ENCODE measurements around the gene GRIN3B. TPM values are rescaled to one million over a fixed set of nuclear protein-coding genes. Genes with fewer than 3 reads are reported as not detected.

The GRIN3B gene
- total RNA-seq, 2 experiments from 2014 or later: 0.10 TPM; not detected in 1

- Mint-ChIP-seq H3K4me3 (no peak overlapping the region), H3K36me3 (ENCODE audit: low read depth) (peaks cover 14% of the 10 kb centered on the region)
- CTCF ChIA-PET: no interaction called here
These were observed 26.3 kb upstream of the GRIN3B start for GRCh38 chr19:973726-974563.

GRCh38 chr19:974564-975257 is 25.5 kb upstream of the GRIN3B start:
- CTCF ChIA-PET: no interaction called here
- H3K4me3 Mint-ChIP-seq: no peak overlapping the region
- DNase-seq: no peak
- H3K36me3 Mint-ChIP-seq (ENCODE audit: low read depth): peaks cover 14% of the 10 kb centered on the region
- no peaks in the 10 kb centered on the region for H3K4me1 Mint-ChIP-seq (ENCODE audit: low read depth)
- intact Hi-C loops (cut with micrococcal nuclease): no loop called here
- H3K27ac Mint-ChIP-seq: no peak overlapping the region
- peaks cover 5% of the 10 kb centered on the region for H3K9me3 Mint-ChIP-seq
- no peaks in the 10 kb centered on the region for H3K27me3 Mint-ChIP-seq (ENCODE audit: low read depth)

More at GRCh38 chr19:973726-974563, 26.3 kb upstream of the GRIN3B start:
- H3K27ac Mint-ChIP-seq: no peak overlapping the region
- DNase-seq: no peak
- no peaks in the 10 kb centered on the region for H3K4me1 Mint-ChIP-seq (ENCODE audit: low read depth)
- intact Hi-C loops (cut with micrococcal nuclease): no loop called here
- peaks cover 5% of the 10 kb centered on the region for H3K9me3 Mint-ChIP-seq
- H3K27me3 Mint-ChIP-seq (ENCODE audit: low read depth): no peaks in the 10 kb centered on the region

- H3K36me3 Mint-ChIP-seq (ENCODE audit: low read depth): peaks cover 5% of the 10 kb centered on the region
- H3K27ac Mint-ChIP-seq: no peak overlapping the region
- H3K9me3 Mint-ChIP-seq: no peaks in the 10 kb centered on the region
- CTCF ChIA-PET: interaction anchor here (0.7 kb wide), 1 partner anchor 9 kb away, joined by 4 read pairs; no protein-coding TSS in a partner anchor
- intact Hi-C loops (cut with micrococcal nuclease): no loop called here
- no peaks in the 10 kb centered on the region for H3K4me1 Mint-ChIP-seq (ENCODE audit: low read depth)
- H3K4me3 Mint-ChIP-seq: no peak overlapping the region
- no peaks in the 10 kb centered on the region for H3K27me3 Mint-ChIP-seq (ENCODE audit: low read depth)
- DNase-seq: no peak
These were observed 23.7 kb upstream of the GRIN3B start for GRCh38 chr19:976476-976875.

- CTCF ChIA-PET: no interaction called here
- Mint-ChIP-seq H3K36me3 (ENCODE audit: low read depth) (peaks cover 4% of the 10 kb centered on the region), H3K9me3 (no peaks in the 10 kb centered on the region), H3K27me3 (ENCODE audit: low read depth) (no peaks in the 10 kb centered on the region), H3K27ac (no peak overlapping the region), H3K4me1 (ENCODE audit: low read depth) (no peaks in the 10 kb centered on the region), H3K4me3 (no peak overlapping the region)
- no peak for DNase-seq
- intact Hi-C loops (cut with micrococcal nuclease): no loop called here
These were observed 23.2 kb upstream of the GRIN3B start for GRCh38 chr19:977058-977464.

- DNase-seq: no peak
- Mint-ChIP-seq H3K36me3 (ENCODE audit: low read depth) (peaks cover 2% of the 10 kb centered on the region), H3K4me3 (no peak overlapping the region), H3K4me1 (ENCODE audit: low read depth) (peaks cover 7% of the 10 kb centered on the region), H3K27ac (no peak overlapping the region), H3K27me3 (ENCODE audit: low read depth) (no peaks in the 10 kb centered on the region), H3K9me3 (no peaks in the 10 kb centered on the region)
- CTCF ChIA-PET: interaction anchor here (0.9 kb wide), 1 partner anchor 56 kb away, joined by 3 read pairs; no protein-coding TSS in a partner anchor
- intact Hi-C loops (cut with micrococcal nuclease): no loop called here
These were observed 20.9 kb upstream of the GRIN3B start for GRCh38 chr19:979318-979741.

GRCh38 chr19:980133-980998 is 19.9 kb upstream of the GRIN3B start:
- Mint-ChIP-seq H3K27ac (no peak overlapping the region), H3K9me3 (no peaks in the 10 kb centered on the region), H3K27me3 (ENCODE audit: low read depth) (no peaks in the 10 kb centered on the region), H3K4me1 (ENCODE audit: low read depth) (peaks cover 14% of the 10 kb centered on the region), H3K36me3 (ENCODE audit: low read depth) (peaks cover 3% of the 10 kb centered on the region), H3K4me3 (no peak overlapping the region)
- CTCF ChIA-PET: interaction anchor here (0.9 to 5.4 kb wide), 3 partner anchors 42 to 59 kb away, joined by 3 to 102 read pairs (median 3); no protein-coding TSS in a partner anchor
- intact Hi-C loops (cut with micrococcal nuclease): loop anchor here (5.0 kb wide), 1 partner anchor 212 kb away; no protein-coding TSS in a partner anchor
- no peak for DNase-seq

- DNase-seq: peak; percentile 71
- Mint-ChIP-seq H3K4me3 (peak overlapping the region; percentile 24), H3K9me3 (no peaks in the 10 kb centered on the region), H3K4me1 (ENCODE audit: low read depth) (peaks cover 21% of the 10 kb centered on the region), H3K27me3 (ENCODE audit: low read depth) (no peaks in the 10 kb centered on the region), H3K36me3 (ENCODE audit: low read depth) (peaks cover 6% of the 10 kb centered on the region), H3K27ac (no peak overlapping the region)
- intact Hi-C loops (cut with micrococcal nuclease): loop anchor here (1.0 to 5.0 kb wide), 3 partner anchors 61 to 212 kb away; no protein-coding TSS in a partner anchor
- CTCF ChIA-PET: interaction anchor here (2.6 to 5.4 kb wide), 2 partner anchors 61 to 119 kb away, joined by 20 to 102 read pairs; no protein-coding TSS in a partner anchor
These were observed 17.6 kb upstream of the GRIN3B start for GRCh38 chr19:982567-983170.

GRCh38 chr19:984165-984967 is 15.9 kb upstream of the GRIN3B start, which contains the start of gene WDR18:
Gene WDR18 (plus strand): TSS chr19:984345. CDS start chr19:984354, 9 bp downstream.
- H3K4me3 Mint-ChIP-seq: peak within 1 kb of the TSS; percentile 92
- H3K27me3 Mint-ChIP-seq (ENCODE audit: low read depth): no peaks in the 10 kb centered on the region
- no peaks in the 10 kb centered on the region for H3K9me3 Mint-ChIP-seq
- CTCF ChIA-PET: interaction anchor here (0.5 to 5.4 kb wide), 12 partner anchors 13 to 214 kb away, joined by 3 to 102 read pairs (median 4); partner anchors contain the start of genes MED16 and RNU6-9
- peaks cover 8% of the 10 kb centered on the region for H3K36me3 Mint-ChIP-seq (ENCODE audit: low read depth)
- peak; percentile 94 for DNase-seq
- H3K27ac Mint-ChIP-seq: peak within 1 kb of the TSS; percentile 91
- peaks cover 21% of the 10 kb centered on the region for H3K4me1 Mint-ChIP-seq (ENCODE audit: low read depth)
- intact Hi-C loops (cut with micrococcal nuclease): loop anchor here (1.0 to 5.0 kb wide), 3 partner anchors 59 to 208 kb away; no protein-coding TSS in a partner anchor

- H3K27ac Mint-ChIP-seq: no peak overlapping the region
- CTCF ChIA-PET: interaction anchor here (0.9 to 5.4 kb wide), 2 partner anchors 65 to 115 kb away, joined by 3 to 102 read pairs; no protein-coding TSS in a partner anchor
These were observed 14.1 kb upstream of the GRIN3B start for GRCh38 chr19:986083-986482.

GRCh38 chr19:988081-988480 is 12.1 kb upstream of the GRIN3B start:
- DNase-seq: no peak
- intact Hi-C loops (cut with micrococcal nuclease): no loop called here
- Mint-ChIP-seq H3K4me1 (ENCODE audit: low read depth) (peaks cover 21% of the 10 kb centered on the region), H3K4me3 (no peak overlapping the region), H3K27me3 (ENCODE audit: low read depth) (no peaks in the 10 kb centered on the region), H3K36me3 (ENCODE audit: low read depth) (peaks cover 15% of the 10 kb centered on the region), H3K27ac (no peak overlapping the region), H3K9me3 (no peaks in the 10 kb centered on the region)
- CTCF ChIA-PET: no interaction called here

More at GRCh38 chr19:986083-986482, 14.1 kb upstream of the GRIN3B start:
- intact Hi-C loops (cut with micrococcal nuclease): no loop called here
- Mint-ChIP-seq H3K4me1 (ENCODE audit: low read depth) (peaks cover 21% of the 10 kb centered on the region), H3K27me3 (ENCODE audit: low read depth) (no peaks in the 10 kb centered on the region), H3K9me3 (no peaks in the 10 kb centered on the region), H3K4me3 (peak overlapping the region; percentile 92), H3K36me3 (ENCODE audit: low read depth) (peaks cover 11% of the 10 kb centered on the region)
- DNase-seq: no peak

GRCh38 chr19:988510-988909 is 11.7 kb upstream of the GRIN3B start:
- Mint-ChIP-seq H3K4me1 (ENCODE audit: low read depth) (peaks cover 19% of the 10 kb centered on the region), H3K4me3 (no peak overlapping the region), H3K9me3 (no peaks in the 10 kb centered on the region), H3K36me3 (ENCODE audit: low read depth) (peaks cover 18% of the 10 kb centered on the region), H3K27ac (no peak overlapping the region), H3K27me3 (ENCODE audit: low read depth) (no peaks in the 10 kb centered on the region)
- no peak for DNase-seq
- CTCF ChIA-PET: no interaction called here
- intact Hi-C loops (cut with micrococcal nuclease): no loop called here
